NCI-H1048 (cell line): ENCODE data around the gene SPTBN5.

Experiments used
- DNase-seq: peaks from one replicate; lab custom pipeline; 2025; lab: John Stamatoyannopoulos, UW

Gene SPTBN5

GRCh38 chr15:41824062-41824745 lies 69.6 kb downstream of the SPTBN5 start:
- no peak for DNase-seq

- DNase-seq: no peak
Observed at GRCh38 chr15:41823502-41823901, 70.4 kb downstream of the SPTBN5 start.

- DNase-seq: no peak
Observed at GRCh38 chr15:41822957-41823356, 70.9 kb downstream of the SPTBN5 start.

- DNase-seq: no peak
Observed at GRCh38 chr15:41822471-41822870, 71.4 kb downstream of the SPTBN5 start.

GRCh38 chr15:41821831-41822230 lies 72.0 kb downstream of the SPTBN5 start:
- DNase-seq: no peak

- no peak for DNase-seq
Observed at GRCh38 chr15:41820791-41821423, 72.9 kb downstream of the SPTBN5 start.

GRCh38 chr15:41819455-41820050 lies 74.3 kb downstream of the SPTBN5 start:
- DNase-seq: no peak

- no peak for DNase-seq
Observed at GRCh38 chr15:41817781-41818180, 76.1 kb downstream of the SPTBN5 start.

- no peak for DNase-seq
Observed at GRCh38 chr15:41817327-41817726, 76.5 kb downstream of the SPTBN5 start.

GRCh38 chr15:41816788-41817187 lies 77.1 kb downstream of the SPTBN5 start:
- DNase-seq: no peak

GRCh38 chr15:41814534-41814933 lies 79.3 kb downstream of the SPTBN5 start:
- DNase-seq: no peak

GRCh38 chr15:41813426-41813825 lies 80.4 kb downstream of the SPTBN5 start:
- DNase-seq: no peak

GRCh38 chr15:41812820-41813375 lies 81.0 kb downstream of the SPTBN5 start:
- DNase-seq: no peak

- peak; percentile 35 for DNase-seq
Observed at GRCh38 chr15:41811432-41812195, 82.2 kb downstream of the SPTBN5 start.

GRCh38 chr15:41810651-41811431 lies 83.0 kb downstream of the SPTBN5 start:
- DNase-seq: no peak

GRCh38 chr15:41809526-41810220 lies 84.2 kb downstream of the SPTBN5 start:
- DNase-seq: no peak

- no peak for DNase-seq
Observed at GRCh38 chr15:41809121-41809520, 84.7 kb downstream of the SPTBN5 start.

- no peak for DNase-seq
Observed at GRCh38 chr15:41806291-41807181, 87.3 kb downstream of the SPTBN5 start.

- DNase-seq: no peak
Observed at GRCh38 chr15:41805711-41806110, 88.1 kb downstream of the SPTBN5 start.
